K562 (cell line): ENCODE data around the gene TIMM44. TPM values are rescaled to one million over a fixed set of nuclear protein-coding genes. Genes with fewer than 3 reads are reported as not detected.

Experiments
- ATAC-seq: fragments of 200-7000 bp; cut with Tn5 transposase; 3 replicates; pipeline ENCODE4 v1.9.1; 2020; ENCODE audit warnings: moderate library complexity
- BruUV-seq: library from RNA; stranded (reverse); fragments of 400-500 nt; replicated peaks from 2 replicates; lab custom pipeline; 2021; lab: Mats Ljungman, UMichigan
- CTCF ChIA-PET: fragments of 300-600 bp; formaldehyde crosslinking; extraction: SDS; loops from one replicate; lab custom pipeline; 2021; ENCODE audit warnings: low intra/inter-chr PET ratio; lab: Yijun Ruan, JAX
- POLR2A ChIA-PET: fragments of 300-600, 350-650 bp; sonication (Branson Sonifier 250); formaldehyde crosslinking; extraction: SDS; loops from one replicate; lab custom pipeline; 2021; ENCODE audit warnings: antibody characterized with exemption, inconsistent platforms; lab: Yijun Ruan, JAX
- DNase-seq, 4 experiments: peaks; one replicate each; pipeline versions ENCODE4 v3.0.0 to v3.0.0-alpha.2; 2011 to 2018; ENCODE audit warnings: low spot score in 3 of 4, mixed read lengths in 3 of 4; ENCODE audit errors: extremely low read depth in 1 of 4
- FAIRE-seq: peaks from 2 replicates; lab custom pipeline; 2011; peaks lifted over from hg19 to GRCh38; lab: Jason Lieb, UNC
- H2AFZ ChIP-seq: 2 replicates; pipeline ENCODE4 v1.6.0; 2011; ENCODE audit warnings: low read depth, low read length, control low read depth, inconsistent platforms
- H3K27ac ChIP-seq: fragments of 200-600 bp; 3 replicates; pipeline ENCODE4 v1.8.0; 2011; ENCODE audit warnings: low read depth, mild to moderate bottlenecking, control low read depth, inconsistent platforms, low read length, moderate library complexity, mixed read lengths; ENCODE audit errors: extremely low read depth
- H3K27me3 ChIP-seq, 2 experiments: fragments of 300-600 bp in 1 of 2; 2 replicates in 1 of 2; 3 replicates in 1 of 2; pipeline versions ENCODE4 v1.6.0 to v1.8.0; 2011; ENCODE audit warnings: inconsistent platforms in 2 of 2, low read length in 2 of 2, mild to moderate bottlenecking in 1 of 2, mixed read lengths in 1 of 2, moderate library complexity in 1 of 2; ENCODE audit not compliant: control insufficient read depth in 2 of 2, insufficient read depth in 2 of 2
- H3K36me3 ChIP-seq: fragments of 300-600 bp; 3 replicates; pipeline ENCODE4 v1.8.0; 2011; ENCODE audit warnings: mild to moderate bottlenecking, low read length, inconsistent platforms; ENCODE audit not compliant: control insufficient read depth, insufficient read depth
- H3K4me1 ChIP-seq, 2 experiments: fragments of 200-600 bp in 1 of 2; replicated peaks in 1 of 2; 2 replicates in 1 of 2; 3 replicates in 1 of 2; pipeline versions ENCODE4 v1.5.1 to v1.8.0; 2011; ENCODE audit warnings: inconsistent platforms in 2 of 2, low read length in 2 of 2, mild to moderate bottlenecking in 1 of 2, mixed read lengths in 1 of 2, moderate library complexity in 1 of 2; ENCODE audit not compliant: control insufficient read depth in 2 of 2, insufficient read depth in 2 of 2
- H3K4me2 ChIP-seq: 2 replicates; pipeline ENCODE4 v1.6.1; 2011; ENCODE audit warnings: low read length, control low read depth, inconsistent platforms, mixed read lengths; ENCODE audit not compliant: insufficient read depth
- H3K4me3 ChIP-seq: fragments of 200-600 bp; sonication (generic), shearing (Covaris generic); 2 replicates; pipeline ENCODE4 v1.5.1; 2016; ENCODE audit warnings: control low read depth, inconsistent platforms
- H3K79me2 ChIP-seq: fragments of 200-600 bp; 3 replicates; pipeline ENCODE4 v1.8.0; 2011; ENCODE audit warnings: low read length, inconsistent platforms; ENCODE audit not compliant: control insufficient read depth, insufficient read depth
- H3K9ac ChIP-seq, 2 experiments: 2 replicates each; pipeline versions ENCODE4 v1.6.0 to v1.6.1; 2011; ENCODE audit warnings: low read depth in 2 of 2, low read length in 2 of 2, control low read depth in 1 of 2, inconsistent platforms in 1 of 2, mild to moderate bottlenecking in 1 of 2, mixed read lengths in 1 of 2; ENCODE audit not compliant: insufficient read depth in 1 of 2
- H3K9me1 ChIP-seq: one replicate; pipeline ENCODE4 v1.6.0; 2011; ENCODE audit warnings: inconsistent platforms, mild to moderate bottlenecking, low read length, moderate library complexity; ENCODE audit not compliant: control insufficient read depth, insufficient read depth
- H3K9me3 ChIP-seq: replicated peaks from 2 replicates; pipeline ENCODE4 v1.5.1; 2011; ENCODE audit warnings: low read depth, low read length, inconsistent platforms; ENCODE audit not compliant: control insufficient read depth, insufficient read depth
- H4K20me1 ChIP-seq: replicated peaks from 2 replicates; pipeline ENCODE4 v1.6.1; 2011; ENCODE audit warnings: low read length, inconsistent platforms, mixed read lengths; ENCODE audit not compliant: control insufficient read depth, insufficient read depth
- CCAR2 ChIP-seq: fragments of 200-400 bp; formaldehyde crosslinking; IDR thresholded peaks from 2 replicates; pipeline ENCODE4 v1.6.1; 2017; ENCODE audit warnings: mild to moderate bottlenecking, low read depth, low read length
- DIDO1 ChIP-seq: fragments of 450-650 bp; IDR thresholded peaks from 2 replicates; pipeline ENCODE4 v1.6.1; 2016; ENCODE audit warnings: low read depth, missing biosample characterization, missing genetic modification characterization
- HDGF ChIP-seq: fragments of 450-650 bp; IDR thresholded peaks from 2 replicates; pipeline ENCODE4 v1.6.1; 2016
- HEY1 ChIP-seq: fragments of 250-450 bp; sonication (Bioruptor Pico); IDR thresholded peaks from 2 replicates; pipeline ENCODE4 v1.5.0; 2020; ENCODE audit warnings: mild to moderate bottlenecking, moderate library complexity, borderline replicate concordance
- HMG20B ChIP-seq: fragments of 250-450 bp; sonication (Bioruptor Pico); IDR thresholded peaks from 2 replicates; pipeline ENCODE4 v1.5.0; 2021; ENCODE audit warnings: mild to moderate bottlenecking
- HNRNPH1 ChIP-seq: fragments of 200-400 bp; formaldehyde crosslinking; optimal IDR thresholded peaks from 2 replicates; pipeline ENCODE3; 2017; ENCODE audit warnings: low read depth, mild to moderate bottlenecking, low read length, moderate library complexity
- JUN ChIP-seq, 2 experiments: sonication (generic) in 1 of 2; formaldehyde crosslinking in 1 of 2; IDR thresholded peaks; 2 replicates each; pipeline versions ENCODE4 v1.6.1 to v1.8.0; 2012 to 2022; ENCODE audit warnings: borderline replicate concordance in 2 of 2, mild to moderate bottlenecking in 2 of 2, improper control_type of control experiment in 1 of 2, low read depth in 1 of 2, low read length in 1 of 2, missing genetic modification reagents in 1 of 2
- PHB2 ChIP-seq: fragments of 450-650 bp; IDR thresholded peaks from 2 replicates; pipeline ENCODE4 v1.6.1; 2017; ENCODE audit warnings: low read depth
- PHTF2 ChIP-seq: fragments of 250-450 bp; sonication (Bioruptor Pico); IDR thresholded peaks from 2 replicates; pipeline ENCODE4 v1.5.0; 2021; ENCODE audit warnings: mild to moderate bottlenecking
- PML ChIP-seq: IDR thresholded peaks from 2 replicates; pipeline ENCODE4 v1.6.1; 2012; ENCODE audit warnings: low read length, inconsistent platforms
- RNF2 ChIP-seq: sonication (generic); IDR thresholded peaks from 2 replicates; pipeline ENCODE4 v1.6.1; 2016
- SIN3B ChIP-seq: fragments of 450-650 bp; IDR thresholded peaks from 2 replicates; pipeline ENCODE4 v1.6.1; 2017; ENCODE audit warnings: low read depth, mild to moderate bottlenecking, moderate library complexity
- ZNF121 ChIP-seq: sonication (generic); formaldehyde crosslinking; conservative IDR thresholded peaks from 2 replicates; pipeline ENCODE4 v1.8.0; 2022; ENCODE audit warnings: missing genetic modification reagents
- ZNF551 ChIP-seq: fragments of 250-450 bp; sonication (Bioruptor Pico); IDR thresholded peaks from 2 replicates; pipeline ENCODE4 v1.5.0; 2021; ENCODE audit warnings: mild to moderate bottlenecking, moderate library complexity
- WGBS: fragments of 100-300 bp; shearing (Covaris generic); methylation state at CpG from one replicate; pipeline ENCODE4 v1.1.6; 2016; ENCODE audit warnings: low coverage, mixed read lengths; ENCODE audit not compliant: insufficient coverage; ENCODE audit errors: missing lambda C conversion rate; 5-methylcytosine and 5-hydroxymethylcytosine counted together
- in situ Hi-C: fragments of 300-500 bp; cut with MboI; formaldehyde crosslinking; loops from 4 replicates; pipeline ENCODE4 v1.15.0; 2018; ENCODE audit warnings: inconsistent platforms, mixed read lengths
- intact Hi-C: fragments of 100-400 bp; cut with micrococcal nuclease; formaldehyde crosslinking; loops from 2 replicates; pipeline ENCODE4 v1.14.2; 2022
- polyA plus RNA-seq, 8 experiments: library from polyadenylated mRNA; depleted of rRNA in 4 of 8; stranded (reverse) in 5 of 8; unstranded in 3 of 8; fragments of >200 nt; fragmentation: Nextera tagmentation in 2 of 8; fragmentation: Illumina TruSeq in 1 of 8; extraction: Ambion mirVana in 2 of 8; extraction: Trizol in 1 of 8; gene quantifications; 2 replicates each; pipeline versions ENCODE4 v1.2.1 to v1.2.3, GENCODE V29; 2011 to 2014; ENCODE audit warnings: inconsistent platforms in 1 of 8, missing spikeins in 1 of 8
- total RNA-seq, 7 experiments: library from RNA; depleted of rRNA in 6 of 7; stranded (reverse); fragments of >200 nt in 6 of 7; fragmentation: Illumina TruSeq in 2 of 7; extraction: Trizol in 2 of 7; gene quantifications; 2 replicates each; pipeline versions ENCODE4 v1.2.1 to v1.2.3, GENCODE V29; 2011 to 2021; ENCODE audit warnings: low replicate concordance in 1 of 7
- TF ChIP-seq, protein P1 (sequence below): fragments of 250-450 bp; sonication (Bioruptor Pico); IDR thresholded peaks from 2 replicates; pipeline ENCODE4 v1.4.0; 2020; ENCODE audit warnings: mild to moderate bottlenecking, moderate library complexity
- TF ChIP-seq, protein P2 (sequence below): fragments of 450-650 bp; IDR thresholded peaks from one replicate; pipeline ENCODE4 v1.6.1; 2018; ENCODE audit warnings: mild to moderate bottlenecking, moderate library complexity; ENCODE audit not compliant: partially characterized antibody
- TF ChIP-seq, protein P3 (sequence below): sonication (generic); formaldehyde crosslinking; IDR thresholded peaks from 2 replicates; pipeline ENCODE4 v1.5.0; 2020; ENCODE audit warnings: missing genetic modification reagents

Gene TIMM44
- total and polyA plus RNA-seq, 9 of the 15 experiments (the other 6 are each of a cell fraction or from before 2014, with no cell fraction given) = 10.3 to 231 (median 89.3) TPM

DNA sequence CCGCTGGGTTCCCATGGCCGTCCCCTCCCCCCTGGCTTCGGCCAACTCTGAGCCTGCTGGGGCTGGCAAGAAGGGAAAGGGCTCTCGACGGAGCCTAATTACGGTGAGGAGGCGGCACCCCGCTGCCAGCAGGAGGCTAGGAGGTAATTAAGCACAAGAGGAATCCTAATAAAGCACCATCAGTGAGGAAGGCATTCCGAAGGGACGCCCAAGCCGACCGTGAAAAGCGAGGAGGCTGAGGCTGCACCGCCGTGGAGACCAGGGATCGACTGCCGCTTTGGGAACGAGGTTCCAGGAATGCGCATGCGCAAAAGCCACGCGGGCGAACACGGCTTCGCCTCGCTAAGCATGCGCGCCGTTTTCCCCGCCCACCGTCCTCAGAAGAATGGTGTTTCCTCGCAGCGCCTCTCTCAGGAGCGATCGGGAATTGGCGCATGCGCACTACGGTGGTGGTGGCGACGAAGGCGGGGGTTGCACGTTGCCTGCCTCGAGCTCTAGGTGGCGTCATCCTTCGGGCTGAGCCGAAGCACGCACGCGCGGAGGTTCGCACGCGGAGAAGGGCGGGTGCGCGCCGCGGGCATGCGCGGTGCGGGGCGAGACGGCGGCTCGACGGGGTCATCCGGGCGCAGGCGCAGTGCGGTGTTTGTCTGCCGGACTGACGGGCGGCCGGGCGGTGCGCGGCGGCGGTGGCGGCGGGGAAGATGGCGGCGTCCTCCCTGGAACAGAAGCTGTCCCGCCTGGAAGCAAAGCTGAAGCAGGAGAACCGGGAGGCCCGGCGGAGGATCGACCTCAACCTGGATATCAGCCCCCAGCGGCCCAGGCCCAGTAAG, 40.0 kb downstream of the TIMM44 start, which contains the start of gene MAP2K7:
MAP2K7 (plus strand) TSS at position 634 of the 830 bp plus-strand sequence; CDS start at position 702, 68 bp downstream.
- Histone ChIP-seq H3K9ac (peak within 1 kb of the TSS; percentile 95 to 96), H3K4me3 (peak within 1 kb of the TSS; percentile 96), H3K4me1 (peaks cover 13 to 67% of the 10 kb centered on the region in 2 experiments; a peak in 4 of 5 replicates), H3K79me2 (peaks cover 55% of the 10 kb centered on the region), H3K9me1 (peaks cover 7% of the 10 kb centered on the region), H3K4me2 (peak within 1 kb of the TSS; percentile 98), H3K27me3 (no peaks in the 10 kb centered on the region), H3K9me3 (no peaks in the 10 kb centered on the region), H2AFZ (peak within 1 kb of the TSS; percentile 93), H4K20me1 (no peaks in the 10 kb centered on the region), H3K36me3 (peaks cover 38% of the 10 kb centered on the region; the same call in 2 of the 3 replicates), H3K27ac (peak within 1 kb of the TSS; percentile 96)
- in situ Hi-C loops (no loop called here), intact Hi-C loops (loop anchor here (2.0 kb wide), 2 partner anchors 33 to 51 kb away; no protein-coding TSS in a partner anchor)
- FAIRE-seq (peak; percentile 100), ATAC-seq (peak; percentile 82), DNase-seq (peak; percentile 96 to 99 (median 98))
- POLR2A ChIA-PET = interaction anchor here (0.6 to 5.3 kb wide), 10 partner anchors 12 to 297 kb away, joined by 3 to 72 read pairs (median 4); partner anchors contain the start of genes LRRC8E, SNAPC2 and TGFBR3L
- CTCF ChIA-PET = interaction anchor here (0.6 to 1.0 kb wide), 2 partner anchors 31 to 50 kb away, joined by 3 read pairs; no protein-coding TSS in a partner anchor
- no TSS peak for BruUV-seq
- WGBS = under 1% methylated on average over 72 of the region's 89 CpGs
- TF ChIP-seq PHTF2 (no peak), SIN3B (no peak; the same call in 1 of the 2 replicates), HNRNPH1 (no peak), PML (peak; percentile 68; the same call in 1 of the 2 replicates), HEY1 (CRISPR knock-in tag) (no peak), DIDO1 (tag) (no peak), ZNF121 (no peak), ZNF551 (CRISPR knock-in tag) (no peak), RNF2 (peak; percentile 68), CCAR2 (no peak), JUN (IDR thresholded peaks at IDR 0.05; ENCODE audit: borderline replicate concordance, low read depth, low read length) (peak; percentile 42; the same call in 1 of the 2 replicates), JUN (CRISPR knock-in tag; IDR thresholded peaks at IDR 0.05; ENCODE audit: borderline replicate concordance) (peak; percentile 6; the same call in 1 of the 2 replicates), PHB2 (no peak), HDGF (no peak), HMG20B (CRISPR knock-in tag) (no peak)
- TF ChIP-seq, protein P1, sequence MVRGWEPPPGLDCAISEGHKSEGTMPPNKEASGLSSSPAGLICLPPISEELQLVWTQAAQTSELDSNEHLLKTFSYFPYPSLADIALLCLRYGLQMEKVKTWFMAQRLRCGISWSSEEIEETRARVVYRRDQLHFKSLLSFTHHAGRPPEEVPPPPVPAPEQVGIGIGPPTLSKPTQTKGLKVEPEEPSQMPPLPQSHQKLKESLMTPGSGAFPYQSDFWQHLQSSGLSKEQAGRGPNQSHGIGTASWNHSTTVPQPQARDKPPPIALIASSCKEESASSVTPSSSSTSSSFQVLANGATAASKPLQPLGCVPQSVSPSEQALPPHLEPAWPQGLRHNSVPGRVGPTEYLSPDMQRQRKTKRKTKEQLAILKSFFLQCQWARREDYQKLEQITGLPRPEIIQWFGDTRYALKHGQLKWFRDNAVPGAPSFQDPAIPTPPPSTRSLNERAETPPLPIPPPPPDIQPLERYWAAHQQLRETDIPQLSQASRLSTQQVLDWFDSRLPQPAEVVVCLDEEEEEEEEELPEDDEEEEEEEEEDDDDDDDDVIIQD (CRISPR knock-in tag) = no peak
- TF ChIP-seq, protein P2, sequence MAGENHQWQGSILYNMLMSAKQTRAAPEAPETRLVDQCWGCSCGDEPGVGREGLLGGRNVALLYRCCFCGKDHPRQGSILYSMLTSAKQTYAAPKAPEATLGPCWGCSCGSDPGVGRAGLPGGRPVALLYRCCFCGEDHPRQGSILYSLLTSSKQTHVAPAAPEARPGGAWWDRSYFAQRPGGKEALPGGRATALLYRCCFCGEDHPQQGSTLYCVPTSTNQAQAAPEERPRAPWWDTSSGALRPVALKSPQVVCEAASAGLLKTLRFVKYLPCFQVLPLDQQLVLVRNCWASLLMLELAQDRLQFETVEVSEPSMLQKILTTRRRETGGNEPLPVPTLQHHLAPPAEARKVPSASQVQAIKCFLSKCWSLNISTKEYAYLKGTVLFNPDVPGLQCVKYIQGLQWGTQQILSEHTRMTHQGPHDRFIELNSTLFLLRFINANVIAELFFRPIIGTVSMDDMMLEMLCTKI = no peak
- TF ChIP-seq, protein P3, sequence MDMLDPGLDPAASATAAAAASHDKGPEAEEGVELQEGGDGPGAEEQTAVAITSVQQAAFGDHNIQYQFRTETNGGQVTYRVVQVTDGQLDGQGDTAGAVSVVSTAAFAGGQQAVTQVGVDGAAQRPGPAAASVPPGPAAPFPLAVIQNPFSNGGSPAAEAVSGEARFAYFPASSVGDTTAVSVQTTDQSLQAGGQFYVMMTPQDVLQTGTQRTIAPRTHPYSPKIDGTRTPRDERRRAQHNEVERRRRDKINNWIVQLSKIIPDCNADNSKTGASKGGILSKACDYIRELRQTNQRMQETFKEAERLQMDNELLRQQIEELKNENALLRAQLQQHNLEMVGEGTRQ (CRISPR knock-in tag) = no peak; the same call in 1 of the 2 replicates
